ENCODE results near the gene CHCHD3. TPM values are rescaled to one million over a fixed set of nuclear protein-coding genes. Genes with fewer than 3 reads are reported as not detected.
"Not testable (repeated sequence)": the region's sequence is repeated elsewhere in the genome, so short reads cannot be mapped to it uniquely, and the experiment has no call there.

Gene CHCHD3
- total and polyA plus RNA-seq, 2 of the 4 experiments (the other 2 are of a cell fraction): 56.9 to 141 TPM

GRCh38 chr7:132893560-132893959 is 188.3 kb downstream of the CHCHD3 start:
- Histone ChIP-seq H3K27me3 (ENCODE audit: control insufficient read depth, insufficient read depth, low read length) (no peaks in the 10 kb centered on the region), H4K8ac (ENCODE audit: low read depth in 2 of 2, low read length in 2 of 2) (no peak overlapping the region), H3K4me2 (ENCODE audit: low read depth, low read length) (no peak overlapping the region), H3K9me3 (ENCODE audit: control insufficient read depth, insufficient read depth, low read length) (no peaks in the 10 kb centered on the region), H3K9me1 (ENCODE audit: insufficient read depth, low read length) (no peaks in the 10 kb centered on the region), H3K4me1 (ENCODE audit: control insufficient read depth, insufficient read depth, low read length) (no peaks in the 10 kb centered on the region), H4K91ac (ENCODE audit: insufficient read depth, low read depth, low read length) (no peak overlapping the region), H3K9ac (ENCODE audit: low read depth, low read length) (no peak overlapping the region), H3K4me3 (ENCODE audit: insufficient read depth, low read depth, low read length) (no peak overlapping the region), H2BK5ac (ENCODE audit: low read depth, low read length, poor library complexity, severe bottlenecking) (no peak overlapping the region), H3K4ac (ENCODE audit: low read depth, low read length) (no peak overlapping the region), H2BK20ac (ENCODE audit: low read depth, low read length) (no peak overlapping the region), H3K23ac (ENCODE audit: low read depth, low read length) (no peak overlapping the region), H2AK9ac (replicated peaks; ENCODE audit: low read depth, low read length, poor library complexity) (no peak overlapping the region), H2AK5ac (ENCODE audit: low read depth, low read length) (no peak overlapping the region), H3K79me1 (ENCODE audit: low read depth in 1 of 2, low read length in 2 of 2) (0 out of 4 replicates have a peak, but pooled peaks cover 0 to 3% of the 10 kb centered on the region in 2 experiments), H2BK120ac (ENCODE audit: low read depth, low read length) (no peak overlapping the region), H3K18ac (ENCODE audit: low read depth, low read length) (no peak overlapping the region), H4K5ac (ENCODE audit: low read depth, low read length) (no peak overlapping the region), H2BK15ac (ENCODE audit: low read depth, low read length) (no peak overlapping the region), H3K27ac (ENCODE audit: insufficient read depth, low read length) (no peak overlapping the region), H4K20me1 (ENCODE audit: insufficient read depth, low read length) (no peaks in the 10 kb centered on the region), H2AFZ (replicated peaks; ENCODE audit: low read length, poor library complexity) (no peak overlapping the region), H3K56ac (ENCODE audit: extremely low read depth, insufficient read depth, low read length) (no peak overlapping the region), H3K36me3 (ENCODE audit: control insufficient read depth, insufficient read depth, low read length) (no peaks in the 10 kb centered on the region), H3K14ac (replicated peaks; ENCODE audit: low read depth, low read length) (no peak overlapping the region)
- dilution Hi-C loops (cut with HindIII; ENCODE audit: low sequenced_read_pairs, unreplicated experiment) (no loop called here), intact Hi-C loops (cut with micrococcal nuclease) (no loop called here), in situ Hi-C loops (cut with MboI; ENCODE audit: low sequenced_read_pairs) (no loop called here)
- ATAC-seq (ENCODE audit: low read depth): no peak
- CTCF ChIA-PET: no interaction called here
- no TSS peak for BruUV-seq (replicated peaks)
- TF ChIP-seq ELK1 (IDR thresholded peaks at IDR 0.05; ENCODE audit: borderline replicate concordance, low read depth, low read length): no peak
- no peak for TF ChIP-seq CEBPB (IDR thresholded peaks at IDR 0.05; ENCODE audit: low read depth, low read length)
- TF ChIP-seq CTCF (conservative IDR thresholded peaks at IDR 0.05; ENCODE audit: low read depth, low read length): no peak
- TF ChIP-seq MXI1 (IDR thresholded peaks at IDR 0.05; ENCODE audit: borderline replicate concordance, low read depth, low read length): no peak
- POLR2A ChIA-PET (ENCODE audit: unreplicated experiment): no interaction called here
- no CpG with 5 or more reads among the region's 4 CpGs for WGBS, 2 experiments (ENCODE audit: extremely low coverage in 2 of 2, insufficient read length in 1 of 2)
- no peak for DNase-seq

- H3K23ac ChIP-seq (ENCODE audit: low read depth, low read length); H3K79me1 ChIP-seq (ENCODE audit: low read depth in 1 of 2, low read length in 2 of 2); H3K9me1 ChIP-seq (ENCODE audit: insufficient read depth, low read length); H3K4me1 ChIP-seq (ENCODE audit: control insufficient read depth, insufficient read depth, low read length); H4K20me1 ChIP-seq (ENCODE audit: insufficient read depth, low read length); H3K56ac ChIP-seq (ENCODE audit: extremely low read depth, insufficient read depth, low read length); H4K5ac ChIP-seq (ENCODE audit: low read depth, low read length); H3K4me3 ChIP-seq (ENCODE audit: insufficient read depth, low read depth, low read length); H2AFZ ChIP-seq (replicated peaks; ENCODE audit: low read length, poor library complexity); CTCF ChIA-PET; H3K9me3 ChIP-seq (ENCODE audit: control insufficient read depth, insufficient read depth, low read length); H2BK120ac ChIP-seq (ENCODE audit: low read depth, low read length); H2BK15ac ChIP-seq (ENCODE audit: low read depth, low read length); POLR2A ChIA-PET (ENCODE audit: unreplicated experiment); H3K4ac ChIP-seq (ENCODE audit: low read depth, low read length); H3K27ac ChIP-seq (ENCODE audit: insufficient read depth, low read length); H3K14ac ChIP-seq (replicated peaks; ENCODE audit: low read depth, low read length); dilution Hi-C loops (cut with HindIII; ENCODE audit: low sequenced_read_pairs, unreplicated experiment); H4K8ac ChIP-seq (ENCODE audit: low read depth in 2 of 2, low read length in 2 of 2); DNase-seq; H2BK5ac ChIP-seq (ENCODE audit: low read depth, low read length, poor library complexity, severe bottlenecking); H3K9ac ChIP-seq (ENCODE audit: low read depth, low read length); intact Hi-C loops (cut with micrococcal nuclease); BruUV-seq (replicated peaks); H3K4me2 ChIP-seq (ENCODE audit: low read depth, low read length); H3K36me3 ChIP-seq (ENCODE audit: control insufficient read depth, insufficient read depth, low read length); ATAC-seq (ENCODE audit: low read depth); H2AK5ac ChIP-seq (ENCODE audit: low read depth, low read length); H2BK20ac ChIP-seq (ENCODE audit: low read depth, low read length); H3K18ac ChIP-seq (ENCODE audit: low read depth, low read length); H4K91ac ChIP-seq (ENCODE audit: insufficient read depth, low read depth, low read length); H3K27me3 ChIP-seq (ENCODE audit: control insufficient read depth, insufficient read depth, low read length); in situ Hi-C loops (cut with MboI; ENCODE audit: low sequenced_read_pairs); H2AK9ac ChIP-seq (replicated peaks; ENCODE audit: low read depth, low read length, poor library complexity): not testable (repeated sequence)
- WGBS, 2 experiments (ENCODE audit: extremely low coverage in 2 of 2, insufficient read length in 1 of 2): 100% methylated on average over 2 of the region's 4 CpGs; no CpG with 5 or more reads in 1 of the 2 experiments
Measured at GRCh38 chr7:132892744-132893143, 189.1 kb downstream of the CHCHD3 start.
